Chondrocyte (in vitro differentiated cells): Measurements from ENCODE around the gene SLC9B2. TPM values are rescaled to one million over a fixed set of nuclear protein-coding genes. Genes with fewer than 3 reads are reported as not detected.
A peak's percentile ranks its signal among the peaks of the same experiment; 100 is the strongest.

ENCODE experiments used
- DNase-seq: peaks from one replicate; pipeline ENCODE4 v3.0.0; 2021; ENCODE audit warnings: mixed read lengths, low spot score
- H3K27ac Mint-ChIP-seq: one replicate; pipeline ENCODE4 v1.8.0; 2021; ENCODE audit warnings: mild to moderate bottlenecking, moderate library complexity, mixed read lengths; ENCODE audit not compliant: unreplicated experiment
- H3K27me3 Mint-ChIP-seq: 2 replicates; pipeline ENCODE4 v1.8.0; 2021; ENCODE audit warnings: low read depth, mixed read lengths
- H3K36me3 Mint-ChIP-seq: 2 replicates; pipeline ENCODE4 v1.8.0; 2021; ENCODE audit warnings: low read depth, mixed read lengths
- H3K4me1 Mint-ChIP-seq: 2 replicates; pipeline ENCODE4 v1.8.0; 2021; ENCODE audit warnings: low read depth, mild to moderate bottlenecking, mixed read lengths
- H3K4me3 Mint-ChIP-seq: one replicate; pipeline ENCODE4 v1.8.0; 2021; ENCODE audit warnings: mild to moderate bottlenecking, moderate library complexity, mixed read lengths; ENCODE audit not compliant: unreplicated experiment
- H3K9me3 Mint-ChIP-seq: 2 replicates; pipeline ENCODE4 v1.8.0; 2021; ENCODE audit warnings: low read depth, mixed read lengths
- total RNA-seq: library from RNA; stranded (reverse); gene quantifications from 3 replicates; pipeline ENCODE4 v1.2.1, GENCODE V29; 2021
- TF ChIP-seq, protein P1 (sequence below): fragments of 200-600 bp; sonication (generic); IDR thresholded peaks from 2 replicates; pipeline ENCODE4 v1.5.0; 2021; ENCODE audit warnings: antibody characterized with exemption, mild to moderate bottlenecking, moderate library complexity

SLC9B2 gene
- total RNA-seq, 1 donor from 2014 or later = 21.7 TPM

DNA sequence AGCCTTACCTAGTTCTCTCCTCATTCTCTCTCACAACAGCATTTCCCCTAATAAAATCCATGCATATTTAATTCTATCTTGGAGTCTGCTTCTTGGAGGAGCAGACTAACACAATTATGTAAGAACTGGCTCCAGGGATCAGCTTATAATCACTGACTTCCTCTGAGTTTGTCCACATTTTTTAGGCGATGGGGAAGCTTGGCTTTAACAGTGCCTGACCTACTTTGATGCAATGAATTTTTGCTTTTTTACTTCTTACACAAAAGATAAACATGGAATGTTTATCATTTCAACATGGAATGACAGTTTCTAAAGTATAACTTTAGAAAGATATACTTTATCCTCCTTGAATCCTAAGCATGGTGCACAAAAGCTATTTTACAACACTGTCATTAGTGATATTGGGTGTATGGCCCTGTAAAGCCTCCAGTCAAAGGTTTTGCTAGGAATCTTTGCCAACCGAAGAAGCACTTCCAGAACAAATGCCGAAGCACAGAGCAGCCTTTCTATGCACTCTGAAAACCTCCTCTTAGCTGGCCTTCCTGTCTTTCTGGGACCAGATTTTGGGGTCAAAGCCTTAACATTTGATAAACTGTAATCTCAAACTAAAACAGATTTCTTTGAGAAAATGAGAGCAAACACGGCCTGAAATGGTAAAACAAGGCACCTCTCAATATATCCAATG lies 22.3 kb upstream of the SLC9B2 start:
- no peaks in the 10 kb centered on the region for H3K27me3 Mint-ChIP-seq
- H3K9me3 Mint-ChIP-seq = no peaks in the 10 kb centered on the region
- H3K4me1 Mint-ChIP-seq = peaks cover 16% of the 10 kb centered on the region
- no peaks in the 10 kb centered on the region for H3K36me3 Mint-ChIP-seq
- peak overlapping the region; percentile 78 for H3K4me3 Mint-ChIP-seq
- peak overlapping the region; percentile 93 for H3K27ac Mint-ChIP-seq
- DNase-seq = no peak
- TF ChIP-seq, protein P1, sequence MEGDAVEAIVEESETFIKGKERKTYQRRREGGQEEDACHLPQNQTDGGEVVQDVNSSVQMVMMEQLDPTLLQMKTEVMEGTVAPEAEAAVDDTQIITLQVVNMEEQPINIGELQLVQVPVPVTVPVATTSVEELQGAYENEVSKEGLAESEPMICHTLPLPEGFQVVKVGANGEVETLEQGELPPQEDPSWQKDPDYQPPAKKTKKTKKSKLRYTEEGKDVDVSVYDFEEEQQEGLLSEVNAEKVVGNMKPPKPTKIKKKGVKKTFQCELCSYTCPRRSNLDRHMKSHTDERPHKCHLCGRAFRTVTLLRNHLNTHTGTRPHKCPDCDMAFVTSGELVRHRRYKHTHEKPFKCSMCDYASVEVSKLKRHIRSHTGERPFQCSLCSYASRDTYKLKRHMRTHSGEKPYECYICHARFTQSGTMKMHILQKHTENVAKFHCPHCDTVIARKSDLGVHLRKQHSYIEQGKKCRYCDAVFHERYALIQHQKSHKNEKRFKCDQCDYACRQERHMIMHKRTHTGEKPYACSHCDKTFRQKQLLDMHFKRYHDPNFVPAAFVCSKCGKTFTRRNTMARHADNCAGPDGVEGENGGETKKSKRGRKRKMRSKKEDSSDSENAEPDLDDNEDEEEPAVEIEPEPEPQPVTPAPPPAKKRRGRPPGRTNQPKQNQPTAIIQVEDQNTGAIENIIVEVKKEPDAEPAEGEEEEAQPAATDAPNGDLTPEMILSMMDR = no peak

DNA sequence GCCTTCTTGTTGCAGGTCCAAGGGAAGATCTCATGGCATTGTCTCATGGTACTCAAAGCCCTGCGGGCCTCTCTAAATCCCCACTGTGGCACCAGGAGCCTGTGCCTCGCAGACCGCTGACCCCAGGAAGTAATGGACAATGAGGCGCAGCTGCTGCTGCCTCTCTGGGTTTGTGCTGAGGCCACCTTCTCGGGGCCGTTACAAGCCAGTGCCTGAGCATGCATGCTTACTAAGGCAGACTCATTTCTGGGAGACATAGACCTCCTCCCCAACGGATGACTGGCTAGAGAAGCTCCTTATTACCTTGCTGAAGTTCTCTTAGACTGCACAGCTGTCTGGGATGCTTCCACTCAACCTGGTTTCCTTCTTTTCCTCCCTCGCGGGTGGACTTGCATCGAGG lies 21.8 kb upstream of the SLC9B2 start:
- peak overlapping the region; percentile 93 for H3K27ac Mint-ChIP-seq
- TF ChIP-seq, protein P1 = no peak

DNA sequence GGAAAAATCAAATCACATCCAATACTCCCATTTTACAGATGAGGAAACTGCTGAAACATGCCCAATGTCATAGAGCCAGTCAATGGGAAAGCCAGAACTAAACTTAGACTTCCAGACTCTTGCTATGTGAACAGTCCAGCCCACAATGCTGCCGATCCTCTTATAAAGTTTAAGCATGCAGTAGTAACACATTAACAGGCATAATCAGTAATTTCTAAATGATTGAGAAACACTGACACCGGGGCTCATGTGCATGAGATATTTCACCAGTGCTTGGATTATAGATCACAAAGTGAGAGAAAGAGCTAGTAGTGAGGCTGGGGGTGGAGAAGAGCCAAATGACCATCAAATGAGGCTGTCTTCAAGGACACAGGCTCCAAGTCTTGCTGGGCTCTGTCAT lies 20.6 kb upstream of the SLC9B2 start:
- Mint-ChIP-seq H3K36me3 (peaks cover 2% of the 10 kb centered on the region), H3K4me3 (no peak overlapping the region), H3K27ac (no peak overlapping the region), H3K4me1 (peaks cover 22% of the 10 kb centered on the region), H3K27me3 (no peaks in the 10 kb centered on the region), H3K9me3 (no peaks in the 10 kb centered on the region)
- DNase-seq = no peak
- TF ChIP-seq, protein P1 = no peak

More for the DNA sequence above, 21.8 kb upstream of the SLC9B2 start:
- no peak for DNase-seq
- no peaks in the 10 kb centered on the region for H3K36me3 Mint-ChIP-seq
- no peaks in the 10 kb centered on the region for H3K9me3 Mint-ChIP-seq
- H3K4me3 Mint-ChIP-seq = peak overlapping the region; percentile 78
- no peaks in the 10 kb centered on the region for H3K27me3 Mint-ChIP-seq
- peaks cover 16% of the 10 kb centered on the region for H3K4me1 Mint-ChIP-seq

DNA sequence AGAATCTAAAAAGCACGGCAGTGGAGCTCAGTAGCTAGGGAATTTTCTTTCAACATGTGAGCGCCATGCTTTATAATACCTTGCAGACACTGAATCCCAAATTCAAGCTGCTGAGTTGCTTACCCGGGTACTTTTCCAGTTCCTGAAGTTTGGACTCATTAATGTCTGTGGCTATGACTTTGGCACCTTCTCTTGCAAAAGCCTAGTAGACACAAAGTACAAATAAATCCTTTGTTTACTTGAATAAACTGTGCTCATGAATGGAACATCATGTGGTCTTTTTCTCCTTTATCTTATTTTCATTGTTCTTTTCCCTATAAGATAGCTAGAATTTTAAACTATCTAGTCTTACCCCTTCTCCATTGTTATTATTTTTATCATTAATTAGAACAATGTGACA lies 18.5 kb upstream of the SLC9B2 start:
- TF ChIP-seq, protein P1 = no peak
- H3K9me3 Mint-ChIP-seq = no peaks in the 10 kb centered on the region
- no peak for DNase-seq
- H3K4me3 Mint-ChIP-seq = no peak overlapping the region
- no peak overlapping the region for H3K27ac Mint-ChIP-seq
- H3K36me3 Mint-ChIP-seq = peaks cover 6% of the 10 kb centered on the region
- H3K4me1 Mint-ChIP-seq = peaks cover 27% of the 10 kb centered on the region
- H3K27me3 Mint-ChIP-seq = no peaks in the 10 kb centered on the region

DNA sequence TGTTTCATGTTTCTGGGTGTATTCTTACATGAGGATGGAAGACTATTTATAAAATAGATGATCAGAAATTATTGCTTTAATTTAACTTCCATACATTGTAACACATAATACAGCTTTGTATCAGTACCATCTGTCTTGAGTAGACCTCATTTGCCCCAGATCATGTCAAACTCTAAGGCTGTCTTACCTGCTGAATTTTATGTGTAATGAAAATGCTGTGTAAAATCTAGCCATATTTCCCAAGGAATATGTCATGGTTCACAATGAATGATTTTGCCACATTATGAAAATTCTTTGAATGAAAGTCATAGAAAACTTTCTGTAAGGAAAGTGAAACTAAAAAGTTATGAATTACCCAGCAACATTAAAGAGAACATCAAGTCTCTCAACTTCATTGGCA lies 15.7 kb upstream of the SLC9B2 start:
- TF ChIP-seq, protein P1 = no peak
- Mint-ChIP-seq H3K27me3 (no peaks in the 10 kb centered on the region), H3K27ac (no peak overlapping the region), H3K36me3 (peaks cover 12% of the 10 kb centered on the region), H3K4me3 (no peak overlapping the region), H3K4me1 (peaks cover 11% of the 10 kb centered on the region), H3K9me3 (no peaks in the 10 kb centered on the region)
- no peak for DNase-seq
